ENCODE results near the gene LGALS14. TPM values are rescaled to one million over a fixed set of nuclear protein-coding genes. Genes with fewer than 3 reads are reported as not detected.

Gene LGALS14, protein sequence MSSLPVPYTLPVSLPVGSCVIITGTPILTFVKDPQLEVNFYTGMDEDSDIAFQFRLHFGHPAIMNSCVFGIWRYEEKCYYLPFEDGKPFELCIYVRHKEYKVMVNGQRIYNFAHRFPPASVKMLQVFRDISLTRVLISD
- total RNA-seq (not detected), polyA plus RNA-seq (not detected)
- long read RNA-seq, donor 1: 0 reads
- long read RNA-seq, donor 2: 0 reads
- long read RNA-seq, donor 3: 0 reads

DNA sequence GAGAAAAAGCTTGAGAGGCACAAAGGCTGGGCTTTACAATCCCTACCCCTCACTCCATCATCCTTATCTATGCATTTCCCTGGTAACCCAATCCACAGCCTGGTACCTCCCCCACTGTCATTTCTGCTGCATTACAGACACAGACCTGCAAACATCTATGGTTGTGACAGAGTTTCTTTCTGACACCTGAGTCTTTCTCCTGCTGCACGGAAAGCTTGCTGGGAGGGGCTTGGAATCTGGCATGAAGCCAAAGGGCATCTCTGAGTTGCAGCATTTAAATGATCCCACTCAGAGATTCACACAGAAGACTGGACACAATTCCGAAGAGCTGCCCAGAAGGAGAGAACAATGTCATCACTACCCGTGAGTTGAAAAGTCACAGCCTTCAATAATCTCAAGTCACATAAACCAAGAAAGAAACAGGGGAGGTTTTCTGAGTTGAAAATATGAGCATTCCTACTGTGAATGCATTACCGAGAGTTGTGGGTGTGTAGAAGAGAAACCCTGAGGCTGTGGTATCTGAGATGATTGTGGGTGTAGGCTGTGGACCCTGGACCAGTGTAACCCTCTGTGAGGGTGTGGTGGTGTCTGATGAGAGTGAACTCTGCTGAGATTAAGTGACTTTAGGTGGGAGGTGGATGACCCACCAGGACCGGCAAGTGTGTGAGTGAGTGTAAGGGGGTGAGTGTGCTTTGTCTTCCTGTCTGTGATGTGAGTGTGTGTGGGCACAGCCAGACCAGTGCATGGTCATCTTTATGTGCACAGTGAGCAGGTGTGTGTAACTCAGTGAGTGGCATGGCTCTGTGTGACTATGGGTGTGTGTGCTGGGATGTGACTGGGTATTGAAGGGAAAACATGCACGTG, at the start of gene LGALS14:
LGALS14 (plus strand) TSS at position 301 of the 864 bp plus-strand sequence; CDS start at position 349, 48 bp downstream.
- TF ChIP-seq POLR2A (IDR thresholded peaks at IDR 0.05) (no peak), EP300 (IDR thresholded peaks at IDR 0.05) (no peak)
- TF ChIP-seq, protein P1, sequence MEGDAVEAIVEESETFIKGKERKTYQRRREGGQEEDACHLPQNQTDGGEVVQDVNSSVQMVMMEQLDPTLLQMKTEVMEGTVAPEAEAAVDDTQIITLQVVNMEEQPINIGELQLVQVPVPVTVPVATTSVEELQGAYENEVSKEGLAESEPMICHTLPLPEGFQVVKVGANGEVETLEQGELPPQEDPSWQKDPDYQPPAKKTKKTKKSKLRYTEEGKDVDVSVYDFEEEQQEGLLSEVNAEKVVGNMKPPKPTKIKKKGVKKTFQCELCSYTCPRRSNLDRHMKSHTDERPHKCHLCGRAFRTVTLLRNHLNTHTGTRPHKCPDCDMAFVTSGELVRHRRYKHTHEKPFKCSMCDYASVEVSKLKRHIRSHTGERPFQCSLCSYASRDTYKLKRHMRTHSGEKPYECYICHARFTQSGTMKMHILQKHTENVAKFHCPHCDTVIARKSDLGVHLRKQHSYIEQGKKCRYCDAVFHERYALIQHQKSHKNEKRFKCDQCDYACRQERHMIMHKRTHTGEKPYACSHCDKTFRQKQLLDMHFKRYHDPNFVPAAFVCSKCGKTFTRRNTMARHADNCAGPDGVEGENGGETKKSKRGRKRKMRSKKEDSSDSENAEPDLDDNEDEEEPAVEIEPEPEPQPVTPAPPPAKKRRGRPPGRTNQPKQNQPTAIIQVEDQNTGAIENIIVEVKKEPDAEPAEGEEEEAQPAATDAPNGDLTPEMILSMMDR (IDR thresholded peaks at IDR 0.05): no peak
- WGBS, 3 donors: 26 to 41% (median 35%) methylated on average over 6 of the region's 6 CpGs
- Histone ChIP-seq H3K27me3 (no peaks in the 10 kb centered on the region), H3K4me1 (ENCODE audit: insufficient read depth) (no peaks in the 10 kb centered on the region), H3K27ac (no peak within 1 kb of the TSS), H3K9me3 (no peaks in the 10 kb centered on the region), H3K36me3 (no peaks in the 10 kb centered on the region), H3K4me3 (no peak within 1 kb of the TSS)
- intact Hi-C loops (cut with DNase I): no loop called here
- DNase-seq: no peak

DNA sequence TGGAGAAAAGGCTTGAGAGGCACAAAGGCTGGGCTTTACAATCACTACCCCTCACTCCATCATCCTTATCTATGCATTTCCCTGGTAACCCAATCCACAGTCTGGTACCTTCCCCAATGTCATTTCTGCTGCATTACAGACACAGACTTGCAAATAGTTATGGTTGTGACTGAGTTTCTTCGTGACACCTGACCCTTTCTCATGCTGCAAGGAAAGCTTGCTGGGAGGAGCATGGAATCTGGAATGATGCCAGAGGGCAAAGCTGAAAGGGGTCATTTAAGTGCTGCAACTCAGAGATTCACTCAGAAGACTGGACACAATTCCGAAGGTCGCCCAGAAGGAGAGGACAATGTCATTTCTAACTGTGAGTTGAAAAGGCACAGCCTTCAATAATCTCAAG, 48.7 kb upstream of the LGALS14 start, which contains the start of gene LGALS16:
LGALS16 (plus strand) TSS at position 301 of the 400 bp plus-strand sequence; CDS start at position 350, 49 bp downstream.
- WGBS, 3 donors: 45 to 56% (median 54%) methylated on average over 3 of the region's 3 CpGs
- no peaks in the 10 kb centered on the region for H3K9me3 ChIP-seq
- no peaks in the 10 kb centered on the region for H3K4me1 ChIP-seq (ENCODE audit: insufficient read depth)
- DNase-seq: no peak
- H3K27ac ChIP-seq: no peak within 1 kb of the TSS
- H3K4me3 ChIP-seq: no peak within 1 kb of the TSS
- no peak for TF ChIP-seq EP300 (IDR thresholded peaks at IDR 0.05)
- TF ChIP-seq, protein P1 (IDR thresholded peaks at IDR 0.05): no peak
- no peak for TF ChIP-seq POLR2A (IDR thresholded peaks at IDR 0.05)
- no peaks in the 10 kb centered on the region for H3K27me3 ChIP-seq
- intact Hi-C loops (cut with DNase I): no loop called here
- no peaks in the 10 kb centered on the region for H3K36me3 ChIP-seq

DNA sequence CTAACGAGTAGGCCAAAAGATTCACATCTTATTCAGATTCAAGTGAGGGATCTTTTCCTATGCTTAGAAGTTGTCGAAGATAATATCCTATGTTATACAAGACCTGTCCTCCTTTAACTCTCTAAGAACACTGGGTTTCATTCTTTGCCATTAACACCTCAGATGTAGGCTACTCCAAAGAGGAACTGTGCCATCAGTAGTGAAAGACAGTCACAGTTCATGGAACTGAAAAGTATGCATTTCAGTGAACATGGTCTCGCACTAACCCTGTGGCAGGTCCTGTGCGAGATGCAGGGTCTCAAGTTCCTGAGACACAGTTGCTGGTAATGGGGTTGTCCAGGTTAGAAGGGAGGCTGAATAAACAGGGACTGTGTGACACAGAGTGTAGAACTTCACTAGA, 44.5 kb upstream of the LGALS14 start:
- DNase-seq: no peak
- no peaks in the 10 kb centered on the region for H3K9me3 ChIP-seq
- intact Hi-C loops (cut with DNase I): no loop called here
- no peaks in the 10 kb centered on the region for H3K4me1 ChIP-seq (ENCODE audit: insufficient read depth)
- H3K4me3 ChIP-seq: no peak overlapping the region
- H3K27me3 ChIP-seq: no peaks in the 10 kb centered on the region
- H3K36me3 ChIP-seq: no peaks in the 10 kb centered on the region
- no peak overlapping the region for H3K27ac ChIP-seq
- 69 to 82% (median 75%) methylated on average over 4 of the region's 4 CpGs for WGBS, 3 donors
- TF ChIP-seq EP300 (IDR thresholded peaks at IDR 0.05): no peak
- TF ChIP-seq, protein P1 (IDR thresholded peaks at IDR 0.05): no peak
- TF ChIP-seq POLR2A (IDR thresholded peaks at IDR 0.05): no peak

DNA sequence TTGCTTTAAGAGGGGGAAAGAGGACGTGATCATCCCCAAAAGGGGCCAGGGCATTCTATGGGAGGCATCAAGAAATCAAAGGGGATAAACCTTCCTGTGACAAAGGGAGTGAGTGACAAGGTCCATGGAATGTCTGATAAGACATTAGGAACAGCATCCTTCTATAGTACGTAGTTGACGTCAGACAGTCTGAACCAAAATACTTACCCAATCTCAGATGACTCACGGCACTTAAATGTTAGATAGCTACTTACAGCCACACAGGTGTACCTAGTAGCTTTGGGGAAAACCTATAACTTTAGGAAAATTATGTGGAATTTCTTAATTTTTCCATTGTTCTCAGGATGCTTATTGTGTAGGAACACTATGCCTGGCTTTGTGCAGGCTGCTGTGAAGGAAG, 43.6 kb upstream of the LGALS14 start:
- no peak for TF ChIP-seq EP300 (IDR thresholded peaks at IDR 0.05)
- TF ChIP-seq, protein P1 (IDR thresholded peaks at IDR 0.05): no peak
- no peak for TF ChIP-seq POLR2A (IDR thresholded peaks at IDR 0.05)
- no peak overlapping the region for H3K27ac ChIP-seq
- intact Hi-C loops (cut with DNase I): no loop called here
- H3K9me3 ChIP-seq: no peaks in the 10 kb centered on the region
- 63 to 83% (median 68%) methylated on average over 4 of the region's 4 CpGs for WGBS, 3 donors
- H3K27me3 ChIP-seq: no peaks in the 10 kb centered on the region
- no peaks in the 10 kb centered on the region for H3K36me3 ChIP-seq
- DNase-seq: no peak
- H3K4me1 ChIP-seq (ENCODE audit: insufficient read depth): no peaks in the 10 kb centered on the region
- H3K4me3 ChIP-seq: no peak overlapping the region
